Upper lobe of left lung (tissue), 6 donors: Measurements from ENCODE around the gene KLHL1. TPM values are rescaled to one million over a fixed set of nuclear protein-coding genes. Genes with fewer than 3 reads are reported as not detected.

ENCODE experiments used
- ATAC-seq, 2 donors: fragments of 200-7000 bp; cut with Tn5 transposase; one replicate each; pipeline ENCODE4 v1.9.1; 2022; ENCODE audit warnings: mild to moderate bottlenecking in 2 of 2, moderate library complexity in 2 of 2; ENCODE audit not compliant: low FRiP score in 2 of 2
- DNase-seq, 2 donors: peaks; one replicate each; pipeline ENCODE4 v3.0.0-alpha.2; 2019 to 2020
- H3K27ac ChIP-seq, 4 donors: fragments of 200-600 bp; sonication (generic); one replicate each; pipeline ENCODE4 v1.5.1; 2016 to 2019
- H3K27me3 ChIP-seq, 4 donors: fragments of 200-600 bp; sonication (generic); one replicate each; pipeline ENCODE4 v1.5.1; 2017 to 2019
- H3K36me3 ChIP-seq, 4 donors: fragments of 200-600 bp; sonication (generic); one replicate each; pipeline ENCODE4 v1.5.1; 2016 to 2019
- H3K4me1 ChIP-seq, 4 donors: fragments of 200-600 bp; sonication (generic); one replicate each; pipeline ENCODE4 v1.5.1; 2018 to 2019
- H3K4me3 ChIP-seq, 4 donors: fragments of 200-600 bp; sonication (generic); one replicate each; pipeline ENCODE4 v1.5.1; 2017 to 2019; ENCODE audit warnings: mild to moderate bottlenecking in 2 of 4, moderate library complexity in 1 of 4
- H3K9me3 ChIP-seq, 4 donors: fragments of 200-600 bp; sonication (generic); one replicate each; pipeline ENCODE4 v1.5.1; 2018 to 2019
- EP300 ChIP-seq, 4 donors: sonication (generic); formaldehyde crosslinking; IDR thresholded peaks; one replicate each; pipeline ENCODE4 v1.5.1; 2017; ENCODE audit warnings: antibody characterized with exemption in 4 of 4, control low read depth in 2 of 4
- POLR2A ChIP-seq, 4 donors: fragments of 450-650 bp; IDR thresholded peaks; one replicate each; pipeline ENCODE4 v1.5.1; 2016 to 2017; ENCODE audit warnings: antibody characterized with exemption in 4 of 4, mild to moderate bottlenecking in 2 of 4
- POLR2AphosphoS5 ChIP-seq, 2 donors: sonication (generic); formaldehyde crosslinking; IDR thresholded peaks; one replicate each; pipeline ENCODE4 v1.5.1; 2017; ENCODE audit warnings: antibody characterized with exemption in 2 of 2
- WGBS, 2 donors: methylation state at CpG; one replicate each; pipeline ENCODE4 v1.1.5; 2017 to 2018; 5-methylcytosine and 5-hydroxymethylcytosine counted together
- total RNA-seq, 6 donors: library from RNA; depleted of rRNA in 4 of 6; stranded (reverse); fragments of >200 nt in 4 of 6; gene quantifications; one replicate each; pipeline versions ENCODE4 v1.1.0 to v1.2.1, GENCODE V29; 2016 to 2021
- TF ChIP-seq, protein P1 (sequence below), 6 experiments: fragments of 450-650 bp in 4 of 6; fragments of 200-600 bp in 2 of 6; sonication (generic) in 2 of 6; IDR thresholded peaks; one replicate each; pipeline ENCODE4 v1.5.1; 2016 to 2019; ENCODE audit warnings: antibody characterized with exemption in 6 of 6
- donor health status: DM: no; HTN: no; CAD: no; lungs with moderate emphysema.
- donor health status: DM: no; HTN: yes; CAD: no; lungs with severe emphysema.

Gene KLHL1
- total RNA-seq, 6 donors from 2014 or later = not detected

- Histone ChIP-seq H3K4me3 (no peak overlapping the region), H3K9me3 (no peaks in the 10 kb centered on the region), H3K27me3 (no peaks in the 10 kb centered on the region), H3K4me1 (no peaks in the 10 kb centered on the region), H3K27ac (no peak overlapping the region), H3K36me3 (no peaks in the 10 kb centered on the region)
- ATAC-seq (no peak), DNase-seq (no peak)
- TF ChIP-seq POLR2AphosphoS5 (IDR thresholded peaks at IDR 0.05) = no peak
- no peak for TF ChIP-seq EP300 (IDR thresholded peaks at IDR 0.05)
- TF ChIP-seq POLR2A (IDR thresholded peaks at IDR 0.05) = no peak
- TF ChIP-seq, protein P1, sequence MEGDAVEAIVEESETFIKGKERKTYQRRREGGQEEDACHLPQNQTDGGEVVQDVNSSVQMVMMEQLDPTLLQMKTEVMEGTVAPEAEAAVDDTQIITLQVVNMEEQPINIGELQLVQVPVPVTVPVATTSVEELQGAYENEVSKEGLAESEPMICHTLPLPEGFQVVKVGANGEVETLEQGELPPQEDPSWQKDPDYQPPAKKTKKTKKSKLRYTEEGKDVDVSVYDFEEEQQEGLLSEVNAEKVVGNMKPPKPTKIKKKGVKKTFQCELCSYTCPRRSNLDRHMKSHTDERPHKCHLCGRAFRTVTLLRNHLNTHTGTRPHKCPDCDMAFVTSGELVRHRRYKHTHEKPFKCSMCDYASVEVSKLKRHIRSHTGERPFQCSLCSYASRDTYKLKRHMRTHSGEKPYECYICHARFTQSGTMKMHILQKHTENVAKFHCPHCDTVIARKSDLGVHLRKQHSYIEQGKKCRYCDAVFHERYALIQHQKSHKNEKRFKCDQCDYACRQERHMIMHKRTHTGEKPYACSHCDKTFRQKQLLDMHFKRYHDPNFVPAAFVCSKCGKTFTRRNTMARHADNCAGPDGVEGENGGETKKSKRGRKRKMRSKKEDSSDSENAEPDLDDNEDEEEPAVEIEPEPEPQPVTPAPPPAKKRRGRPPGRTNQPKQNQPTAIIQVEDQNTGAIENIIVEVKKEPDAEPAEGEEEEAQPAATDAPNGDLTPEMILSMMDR (IDR thresholded peaks at IDR 0.05) = no peak
- WGBS, 2 donors = 82 to 90% methylated on average over 2 of the region's 2 CpGs
Observed at GRCh38 chr13:70023516-70023915, 84.7 kb downstream of the KLHL1 start.

DNA sequence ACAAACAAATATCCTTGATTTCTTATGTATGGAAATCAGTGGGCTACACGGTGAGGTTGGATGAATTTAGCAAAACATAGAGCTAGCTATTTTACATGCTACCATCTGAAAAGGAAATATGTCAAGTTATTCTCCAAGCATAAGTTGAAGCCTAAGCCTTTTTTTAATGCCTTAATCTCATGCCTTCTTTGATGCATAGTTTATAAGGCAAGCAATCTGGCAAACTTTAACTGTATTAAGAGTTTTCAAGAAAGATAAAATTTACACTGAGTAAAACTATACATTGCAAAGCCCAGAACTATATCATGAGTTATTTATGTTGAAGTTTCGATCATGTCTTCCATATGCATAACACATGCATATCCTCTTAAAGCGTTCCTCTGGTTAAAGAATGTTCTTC, 85.6 kb downstream of the KLHL1 start:
- no peak overlapping the region for H3K4me3 ChIP-seq
- H3K27me3 ChIP-seq = no peaks in the 10 kb centered on the region
- H3K4me1 ChIP-seq = no peaks in the 10 kb centered on the region
- ATAC-seq (no peak), DNase-seq (no peak)
- H3K36me3 ChIP-seq = no peaks in the 10 kb centered on the region
- 84 to 87% methylated on average over 3 of the region's 3 CpGs for WGBS, 2 donors
- H3K27ac ChIP-seq = no peak overlapping the region
- H3K9me3 ChIP-seq = no peaks in the 10 kb centered on the region
- no peak for TF ChIP-seq POLR2A (IDR thresholded peaks at IDR 0.05)
- TF ChIP-seq, protein P1 (IDR thresholded peaks at IDR 0.05) = no peak
- TF ChIP-seq POLR2AphosphoS5 (IDR thresholded peaks at IDR 0.05) = no peak
- no peak for TF ChIP-seq EP300 (IDR thresholded peaks at IDR 0.05)

GRCh38 chr13:70016116-70016515, 92.1 kb downstream of the KLHL1 start:
- H3K4me3 ChIP-seq = no peak overlapping the region
- peaks cover 0 to 11% (median 4%) of the 10 kb centered on the region in 4 donors for H3K9me3 ChIP-seq
- H3K27ac ChIP-seq = no peak overlapping the region
- DNase-seq = no peak
- H3K27me3 ChIP-seq = no peaks in the 10 kb centered on the region
- peak; percentile 6 to 46 for ATAC-seq
- H3K4me1 ChIP-seq = no peaks in the 10 kb centered on the region
- no peaks in the 10 kb centered on the region for H3K36me3 ChIP-seq
- TF ChIP-seq POLR2A (IDR thresholded peaks at IDR 0.05) (no peak), EP300 (IDR thresholded peaks at IDR 0.05) (no peak), POLR2AphosphoS5 (IDR thresholded peaks at IDR 0.05) (no peak)
- TF ChIP-seq, protein P1 (IDR thresholded peaks at IDR 0.05) = no peak
- WGBS, 2 donors = 50% methylated on average over 1 of the region's 3 CpGs; no CpG with 5 or more reads in 1 of the 2 donors

- Histone ChIP-seq H3K4me1 (no peaks in the 10 kb centered on the region), H3K9me3 (peaks cover 0 to 11% (median 4%) of the 10 kb centered on the region in 4 donors), H3K4me3 (no peak overlapping the region), H3K27me3 (no peaks in the 10 kb centered on the region), H3K36me3 (no peaks in the 10 kb centered on the region), H3K27ac (no peak overlapping the region)
- no peak for ATAC-seq
- DNase-seq = no peak
- no peak for TF ChIP-seq POLR2AphosphoS5 (IDR thresholded peaks at IDR 0.05)
- no peak for TF ChIP-seq EP300 (IDR thresholded peaks at IDR 0.05)
- TF ChIP-seq POLR2A (IDR thresholded peaks at IDR 0.05) = no peak
- TF ChIP-seq, protein P1 (IDR thresholded peaks at IDR 0.05) = no peak
Observed at GRCh38 chr13:70014337-70014736, 93.9 kb downstream of the KLHL1 start.

DNA sequence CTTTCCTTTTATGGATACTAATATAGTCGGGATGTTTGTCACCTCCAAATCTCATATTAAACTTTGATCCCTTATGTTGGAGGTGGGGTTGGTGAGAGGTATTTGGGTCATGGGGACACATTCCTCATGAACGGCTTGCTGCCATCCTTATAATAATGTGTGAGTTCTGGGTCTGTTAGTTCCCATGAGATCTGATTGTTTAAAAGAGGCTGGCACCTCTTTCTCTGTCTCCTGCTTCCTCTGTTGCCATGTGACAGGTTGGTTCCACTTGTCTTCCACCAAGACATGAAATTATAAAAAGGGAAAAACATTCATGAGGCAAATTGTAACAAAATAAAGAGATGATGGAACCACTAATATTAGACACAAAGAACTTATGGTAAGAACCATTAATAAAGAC, 108.4 kb downstream of the KLHL1 start:
- Histone ChIP-seq H3K27ac (no peak overlapping the region), H3K4me1 (no peaks in the 10 kb centered on the region), H3K27me3 (no peaks in the 10 kb centered on the region), H3K4me3 (no peak overlapping the region), H3K36me3 (no peaks in the 10 kb centered on the region), H3K9me3 (no peaks in the 10 kb centered on the region)
- 81 to 85% methylated on average over 2 of the region's 2 CpGs for whole genome bisulfite sequencing, 2 donors
- DNase-seq (no peak), ATAC-seq (no peak)
- TF ChIP-seq POLR2AphosphoS5 (IDR thresholded peaks at IDR 0.05) (no peak), EP300 (IDR thresholded peaks at IDR 0.05) (no peak), POLR2A (IDR thresholded peaks at IDR 0.05) (no peak)
- TF ChIP-seq, protein P1 (IDR thresholded peaks at IDR 0.05) = no peak
